Islet of Langerhans (tissue), 1 donor: ENCODE measurements around the gene TREM2.
"Not testable (repeated sequence)": the region's sequence is repeated elsewhere in the genome, so short reads cannot be mapped to it uniquely, and the experiment has no call there.

ENCODE experiments used
- FAIRE-seq: peaks from one replicate; lab custom pipeline; 2011; peaks lifted over from hg19 to GRCh38; lab: Jason Lieb, UNC

Gene TREM2

GRCh38 chr6:41153992-41154625, 8.8 kb downstream of the TREM2 start, which contains the start of gene TREML1:
Gene TREML1, minus strand, starts transcription at chr6:41154347. Its CDS starts 59 bp downstream, at chr6:41154288.
- FAIRE-seq = no peak

DNA sequence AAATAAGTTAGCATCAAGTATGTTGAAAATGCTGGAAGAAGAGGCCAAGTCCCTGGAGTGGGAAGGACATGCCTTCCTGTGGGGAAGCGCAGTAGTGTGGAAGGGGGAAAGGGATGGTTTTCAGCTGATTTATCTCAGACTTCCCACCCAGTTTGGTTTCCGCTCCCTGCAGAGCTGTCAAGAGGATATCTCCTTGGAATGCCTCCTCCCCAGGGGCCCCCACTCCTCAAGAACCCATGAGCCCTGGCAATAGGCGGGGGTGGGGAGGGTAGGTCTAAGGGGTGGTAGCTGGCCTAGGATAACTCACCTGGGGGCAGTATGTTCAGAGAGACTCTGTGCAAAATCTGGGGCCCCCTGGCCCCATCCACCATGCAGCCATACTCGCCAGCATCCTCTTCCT, 9.5 kb downstream of the TREM2 start:
- FAIRE-seq = no peak

DNA sequence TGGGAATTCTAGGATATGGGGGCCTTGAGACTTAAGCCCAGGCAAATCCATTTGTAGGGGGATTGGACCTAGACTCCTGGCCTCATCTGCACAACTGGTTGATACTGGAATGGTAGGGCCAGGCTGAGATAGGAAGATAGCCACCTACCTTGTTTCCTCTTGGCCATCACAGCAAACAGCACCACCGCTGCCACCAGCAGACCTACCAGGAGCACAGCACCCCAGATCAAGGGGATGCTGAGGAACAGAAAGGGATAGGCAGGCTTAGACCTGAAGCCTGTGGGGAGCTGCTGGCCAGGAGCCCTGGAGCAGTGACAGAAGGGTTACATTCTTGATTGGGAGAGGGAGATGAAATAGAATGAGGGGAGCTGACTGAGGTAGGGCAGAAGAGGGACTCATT, 12.2 kb downstream of the TREM2 start:
- FAIRE-seq = no peak

- FAIRE-seq = no peak
These were observed 15.0 kb downstream of the TREM2 start for GRCh38 chr6:41147917-41148316.

- FAIRE-seq = no peak
These were observed 26.0 kb downstream of the TREM2 start for GRCh38 chr6:41136911-41137310.

GRCh38 chr6:41135062-41135832, 27.7 kb downstream of the TREM2 start:
- FAIRE-seq = no peak

GRCh38 chr6:41132254-41132653, 30.7 kb downstream of the TREM2 start:
- no peak for FAIRE-seq

- FAIRE-seq = no peak
These were observed 37.6 kb downstream of the TREM2 start for GRCh38 chr6:41125282-41125681.

DNA sequence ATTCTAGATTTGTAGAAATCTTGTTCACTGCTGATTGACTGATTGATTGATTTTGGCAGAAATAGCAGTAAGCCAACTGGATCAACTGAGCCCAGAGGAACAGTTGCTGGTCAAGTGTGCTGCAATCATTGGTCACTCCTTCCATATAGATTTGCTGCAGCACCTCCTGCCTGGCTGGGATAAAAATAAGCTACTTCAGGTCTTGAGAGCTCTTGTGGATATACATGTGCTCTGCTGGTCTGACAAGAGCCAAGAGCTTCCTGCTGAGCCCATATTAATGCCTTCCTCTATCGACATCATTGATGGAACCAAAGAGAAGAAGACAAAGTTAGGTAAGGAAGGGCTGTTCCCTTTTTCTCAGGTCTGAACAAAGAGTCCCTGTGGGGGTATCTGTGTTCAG, 40.0 kb downstream of the TREM2 start:
- no peak for FAIRE-seq

- FAIRE-seq = no peak
These were observed 40.5 kb downstream of the TREM2 start for GRCh38 chr6:41122373-41122772.

- FAIRE-seq = no peak
These were observed 42.9 kb downstream of the TREM2 start for GRCh38 chr6:41120058-41120457.

DNA sequence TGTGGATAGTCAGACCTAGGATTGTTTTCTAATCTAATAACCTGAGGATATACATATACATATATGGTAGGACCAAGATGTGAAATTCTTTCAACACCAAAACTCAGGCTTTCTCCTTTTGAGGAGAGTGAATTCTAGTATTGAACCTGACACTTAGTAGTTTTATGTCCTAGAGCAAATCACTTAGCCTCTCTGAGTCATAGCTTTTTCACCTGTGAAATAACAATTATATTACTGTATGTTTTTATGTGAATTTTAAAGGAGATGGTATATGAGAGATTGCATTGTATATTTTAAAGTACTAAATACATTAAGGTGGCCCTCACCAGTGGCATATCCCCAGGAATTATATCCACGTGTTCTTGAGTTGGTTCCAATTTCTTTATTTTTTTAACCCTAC, 43.4 kb downstream of the TREM2 start:
- no peak for FAIRE-seq

- not testable (repeated sequence) for FAIRE-seq
These were observed 47.9 kb downstream of the TREM2 start for GRCh38 chr6:41115027-41115426.

DNA sequence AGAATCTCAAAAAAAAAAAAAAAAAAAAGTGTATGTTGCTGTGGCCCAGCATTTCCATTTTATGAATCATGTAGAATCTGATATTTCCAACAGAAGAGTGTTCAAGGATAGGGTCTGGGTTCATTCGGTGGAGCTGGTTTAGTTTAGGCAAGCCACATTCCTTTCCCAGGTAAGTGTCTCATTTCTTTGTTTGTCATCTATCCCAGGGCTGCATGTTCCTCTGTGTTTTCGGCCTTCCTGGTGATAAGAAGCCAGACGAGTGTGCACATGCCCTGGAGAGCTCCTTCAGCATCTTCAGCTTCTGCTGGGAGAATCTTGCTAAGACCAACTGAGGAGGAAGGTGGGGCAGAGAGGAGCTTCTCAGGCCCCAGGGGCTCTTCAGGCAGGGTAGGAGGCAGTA, 51.9 kb downstream of the TREM2 start:
- FAIRE-seq = no peak
